ENCODE data around the gene ZNF488.
"Not testable (repeated sequence)": the region's sequence is repeated elsewhere in the genome, so short reads cannot be mapped to it uniquely, and the experiment has no call there.

Gene ZNF488

GRCh38 chr10:47419421-47419820, 35.3 kb upstream of the ZNF488 start:
- H3K4me3 ChIP-seq (replicated peaks; ENCODE audit: low read depth, low read length) = no peak overlapping the region
- TF ChIP-seq CTCF (IDR thresholded peaks at IDR 0.05; ENCODE audit: low read length, missing control alignments) = no peak
- no peak for DNase-seq (ENCODE audit: low read depth)

- H3K4me3 ChIP-seq (replicated peaks; ENCODE audit: low read depth, low read length) = no peak overlapping the region
- no peak for DNase-seq (ENCODE audit: low read depth)
- TF ChIP-seq CTCF (IDR thresholded peaks at IDR 0.05; ENCODE audit: low read length, missing control alignments) = no peak
Observed at GRCh38 chr10:47418966-47419365, 34.9 kb upstream of the ZNF488 start.

- no peak overlapping the region for H3K4me3 ChIP-seq (replicated peaks; ENCODE audit: low read depth, low read length)
- no peak for TF ChIP-seq CTCF (IDR thresholded peaks at IDR 0.05; ENCODE audit: low read length, missing control alignments)
- DNase-seq (ENCODE audit: low read depth) = no peak
Observed at GRCh38 chr10:47418321-47418720, 34.2 kb upstream of the ZNF488 start.

- not testable (repeated sequence) for H3K4me3 ChIP-seq (replicated peaks; ENCODE audit: low read depth, low read length); DNase-seq (ENCODE audit: low read depth)
Observed at GRCh38 chr10:47416305-47417218, 32.5 kb upstream of the ZNF488 start.

GRCh38 chr10:47415520-47416304, 31.6 kb upstream of the ZNF488 start:
- no peak for DNase-seq (ENCODE audit: low read depth)
- no peak overlapping the region for H3K4me3 ChIP-seq (replicated peaks; ENCODE audit: low read depth, low read length)
- TF ChIP-seq CTCF (IDR thresholded peaks at IDR 0.05; ENCODE audit: low read length, missing control alignments) = no peak

- H3K4me3 ChIP-seq (replicated peaks; ENCODE audit: low read depth, low read length) = no peak overlapping the region
- DNase-seq (ENCODE audit: low read depth) = no peak
- TF ChIP-seq CTCF (IDR thresholded peaks at IDR 0.05; ENCODE audit: low read length, missing control alignments) = no peak
Observed at GRCh38 chr10:47414752-47415519, 30.8 kb upstream of the ZNF488 start.

GRCh38 chr10:47414227-47414592, 30.1 kb upstream of the ZNF488 start:
- no peak overlapping the region for H3K4me3 ChIP-seq (replicated peaks; ENCODE audit: low read depth, low read length)
- TF ChIP-seq CTCF (IDR thresholded peaks at IDR 0.05; ENCODE audit: low read length, missing control alignments) = no peak
- DNase-seq (ENCODE audit: low read depth) = no peak
